ENCODE data around the gene EIPR1. TPM values are rescaled to one million over a fixed set of nuclear protein-coding genes. Genes with fewer than 3 reads are reported as not detected.

The EIPR1 gene
- total and polyA plus RNA-seq, 10 of the 15 experiments (the other 5 are each of a cell fraction or from before 2014, with no cell fraction given) = 23.6 to 61.2 (median 42.2) TPM

- Histone ChIP-seq H3K9ac (ENCODE audit: control insufficient read depth, insufficient read depth, low read length) (no peak overlapping the region), H3K79me2 (ENCODE audit: control insufficient read depth, insufficient read depth, low read length) (no peaks in the 10 kb centered on the region), H4K20me1 (ENCODE audit: control insufficient read depth, insufficient read depth) (no peaks in the 10 kb centered on the region), H3K27ac (ENCODE audit: control insufficient read depth, insufficient read depth) (no peak overlapping the region), H2AFZ (ENCODE audit: control insufficient read depth, low read depth, low read length) (no peak overlapping the region), H3K9me3 (replicated peaks; ENCODE audit: control insufficient read depth, insufficient read depth, low read length) (no peaks in the 10 kb centered on the region; the same call in 2 of the 3 replicates), H3K4me1 (ENCODE audit: control insufficient read depth, insufficient read depth, low read length) (peaks cover 10% of the 10 kb centered on the region), H3K4me2 (ENCODE audit: control insufficient read depth, insufficient read depth) (no peak overlapping the region), H3K36me3 (ENCODE audit: control insufficient read depth in 2 of 2, insufficient read depth in 2 of 2, low read length in 1 of 2) (no peaks in the 10 kb centered on the region; a peak in 1 of 4 replicates), H3K4me3 (no peak overlapping the region), H3K27me3 (replicated peaks in 1 of 2; ENCODE audit: control insufficient read depth in 2 of 2, insufficient read depth in 2 of 2, low read length in 1 of 2) (no peaks in the 10 kb centered on the region)
- 73% methylated on average over 30 of the region's 30 CpGs for WGBS (ENCODE audit: insufficient coverage, insufficient replicate concordance, low lambda C conversion rate, missing lambda C conversion rate)
- ATAC-seq (no peak), DNase-seq (ENCODE audit: low read depth, low spot score) (no peak), FAIRE-seq (no peak)
- ChIA-PET CTCF (no interaction called here), POLR2A (no interaction called here), RAD21 (ENCODE audit: unreplicated experiment) (no interaction called here), SMC1A (ENCODE audit: uncharacterized antibody, unreplicated experiment) (no interaction called here)
- no TSS peak for BruUV-seq (replicated peaks)
- TF ChIP-seq PKNOX1 (IDR thresholded peaks at IDR 0.05) (no peak), MAX (IDR thresholded peaks at IDR 0.05; ENCODE audit: low read depth, low read length) (no peak), PAX8 (IDR thresholded peaks at IDR 0.05) (no peak), ZBED1 (IDR thresholded peaks at IDR 0.05; ENCODE audit: borderline replicate concordance) (no peak), TCF7 (IDR thresholded peaks at IDR 0.05; ENCODE audit: borderline replicate concordance) (no peak)
- in situ Hi-C loops (cut with MboI) = no loop called here
- intact Hi-C loops (cut with micrococcal nuclease; ENCODE audit: unreplicated experiment) = no loop called here
Measured at GRCh38 chr2:3146772-3147650, 230.6 kb downstream of the EIPR1 start.

- H2AFZ ChIP-seq (ENCODE audit: control insufficient read depth, low read depth, low read length) = no peak overlapping the region
- H3K36me3 ChIP-seq (ENCODE audit: control insufficient read depth in 2 of 2, insufficient read depth in 2 of 2, low read length in 1 of 2) = no peaks in the 10 kb centered on the region; a peak in 1 of 4 replicates
- H3K4me2 ChIP-seq (ENCODE audit: control insufficient read depth, insufficient read depth) = no peak overlapping the region
- ATAC-seq = no peak
- FAIRE-seq = no peak
- H3K9me3 ChIP-seq (replicated peaks; ENCODE audit: control insufficient read depth, insufficient read depth, low read length) = no peaks in the 10 kb centered on the region; the same call in 2 of the 3 replicates
- no peak overlapping the region for H3K27ac ChIP-seq (ENCODE audit: control insufficient read depth, insufficient read depth)
- WGBS (ENCODE audit: insufficient coverage, insufficient replicate concordance, low lambda C conversion rate, missing lambda C conversion rate) = 61% methylated on average over 8 of the region's 8 CpGs
- in situ Hi-C loops (cut with MboI) (no loop called here), intact Hi-C loops (cut with micrococcal nuclease; ENCODE audit: unreplicated experiment) (no loop called here)
- ChIA-PET RAD21 (ENCODE audit: unreplicated experiment) (no interaction called here), POLR2A (no interaction called here), SMC1A (ENCODE audit: uncharacterized antibody, unreplicated experiment) (no interaction called here), CTCF (no interaction called here)
- H3K4me3 ChIP-seq = no peak overlapping the region
- H3K4me1 ChIP-seq (ENCODE audit: control insufficient read depth, insufficient read depth, low read length) = peaks cover 4% of the 10 kb centered on the region
- no TSS peak for BruUV-seq (replicated peaks)
- H3K27me3 ChIP-seq (replicated peaks in 1 of 2; ENCODE audit: control insufficient read depth in 2 of 2, insufficient read depth in 2 of 2, low read length in 1 of 2) = no peaks in the 10 kb centered on the region
- H3K79me2 ChIP-seq (ENCODE audit: control insufficient read depth, insufficient read depth, low read length) = no peaks in the 10 kb centered on the region
- no peaks in the 10 kb centered on the region for H4K20me1 ChIP-seq (ENCODE audit: control insufficient read depth, insufficient read depth)
- DNase-seq (ENCODE audit: low read depth, low spot score) = no peak
- H3K9ac ChIP-seq (ENCODE audit: control insufficient read depth, insufficient read depth, low read length) = no peak overlapping the region
- no peak for TF ChIP-seq MXI1 (IDR thresholded peaks at IDR 0.05; ENCODE audit: low read depth, low read length)
- no peak for TF ChIP-seq ZBTB4 (CRISPR knock-in tag; IDR thresholded peaks at IDR 0.05)
- TF ChIP-seq E4F1 (IDR thresholded peaks at IDR 0.05; ENCODE audit: borderline replicate concordance, partially characterized antibody) = no peak
- TF ChIP-seq CEBPB (IDR thresholded peaks at IDR 0.05; ENCODE audit: borderline replicate concordance in 1 of 2, low read depth in 2 of 2, low read length in 2 of 2) = no peak
Measured at GRCh38 chr2:3146175-3146574, 231.4 kb downstream of the EIPR1 start.
